Mesendoderm (in vitro differentiated cells): ENCODE measurements around the gene FOSB. TPM values are rescaled to one million over a fixed set of nuclear protein-coding genes. Genes with fewer than 3 reads are reported as not detected.
A peak's percentile ranks its signal among the peaks of the same experiment; 100 is the strongest.

ENCODE experiments used
- DNase-seq: peaks from one replicate; pipeline ENCODE4 v3.0.0; 2013
- H2AK5ac ChIP-seq: 2 replicates; pipeline ENCODE4 v1.6.1; 2013; ENCODE audit warnings: low read length, inconsistent platforms
- H2BK120ac ChIP-seq: 2 replicates; pipeline ENCODE4 v1.6.1; 2013; ENCODE audit warnings: low read depth, mild to moderate bottlenecking, low read length, moderate library complexity, mixed read lengths
- H2BK15ac ChIP-seq: replicated peaks from 2 replicates; pipeline ENCODE4 v1.6.1; 2013; ENCODE audit warnings: low read depth, mild to moderate bottlenecking, moderate library complexity
- H2BK5ac ChIP-seq: 2 replicates; pipeline ENCODE4 v1.6.1; 2013; ENCODE audit warnings: low read length, inconsistent platforms
- H3K18ac ChIP-seq: 2 replicates; pipeline ENCODE4 v1.6.1; 2013; ENCODE audit warnings: mild to moderate bottlenecking, low read length, mixed read lengths
- H3K23ac ChIP-seq: one replicate; pipeline ENCODE4 v1.6.1; 2013; ENCODE audit warnings: low read length
- H3K27ac ChIP-seq: 2 replicates; pipeline ENCODE4 v1.5.1; 2013; ENCODE audit warnings: low read depth, mild to moderate bottlenecking, inconsistent platforms, low read length, moderate library complexity
- H3K27me3 ChIP-seq: 2 replicates; pipeline ENCODE4 v1.6.1; 2013; ENCODE audit warnings: low read length, control low read depth, mild to moderate bottlenecking, inconsistent platforms; ENCODE audit not compliant: insufficient read depth, poor library complexity
- H3K36me3 ChIP-seq: 2 replicates; pipeline ENCODE4 v1.6.1; 2013; ENCODE audit warnings: low read length, inconsistent platforms; ENCODE audit not compliant: control insufficient read depth, insufficient read depth
- H3K4ac ChIP-seq: one replicate; pipeline ENCODE4 v1.6.1; 2013; ENCODE audit warnings: low read depth, mild to moderate bottlenecking, low read length, moderate library complexity
- H3K4me1 ChIP-seq: 2 replicates; pipeline ENCODE4 v1.6.1; 2013; ENCODE audit warnings: low read depth, low read length, inconsistent platforms; ENCODE audit not compliant: control insufficient read depth
- H3K4me2 ChIP-seq: 2 replicates; pipeline ENCODE4 v1.6.1; 2013; ENCODE audit warnings: low read length
- H3K4me3 ChIP-seq: 2 replicates; pipeline ENCODE4 v1.5.1; 2013; ENCODE audit warnings: mild to moderate bottlenecking, low read length
- H3K56ac ChIP-seq: one replicate; pipeline ENCODE4 v1.6.1; 2013; ENCODE audit warnings: low read length
- H3K79me1 ChIP-seq: 2 replicates; pipeline ENCODE4 v1.6.1; 2013; ENCODE audit warnings: low read length, inconsistent platforms
- H3K79me2 ChIP-seq: 2 replicates; pipeline ENCODE4 v1.6.1; 2013; ENCODE audit warnings: mild to moderate bottlenecking, low read length; ENCODE audit not compliant: control insufficient read depth, insufficient read depth
- H3K9ac ChIP-seq: 2 replicates; pipeline ENCODE4 v1.6.1; 2013; ENCODE audit warnings: low read length, inconsistent platforms
- H4K5ac ChIP-seq: one replicate; pipeline ENCODE4 v1.6.1; 2013; ENCODE audit warnings: low read length
- H4K8ac ChIP-seq: one replicate; pipeline ENCODE4 v1.6.1; 2013; ENCODE audit warnings: low read depth, mild to moderate bottlenecking, control low read depth, low read length, moderate library complexity
- WGBS: extraction: QIAGEN DNeasy Blood & Tissue Kit; methylation state at CpG from one replicate; pipeline ENCODE4 v1.1.7; 2013; ENCODE audit warnings: low lambda C conversion rate, missing lambda C conversion rate; ENCODE audit not compliant: insufficient coverage; ENCODE audit errors: extremely low coverage; 5-methylcytosine and 5-hydroxymethylcytosine counted together
- polyA plus RNA-seq, 2 experiments: library from polyadenylated mRNA; stranded (reverse); fragments of 200-250 nt; gene quantifications; one replicate each; pipeline ENCODE4 v1.2.3, GENCODE V29; 2013

The FOSB gene
- polyA plus RNA-seq (2013, experiment 1 of 2) = 0.29 TPM
- polyA plus RNA-seq (2013, experiment 2 of 2) = 0.34 TPM

GRCh38 chr19:45467456-45468158, at the start of gene FOSB:
TSS of gene FOSB (plus strand) at chr19:45467996. CDS start at chr19:45468587, 591 bp downstream.
- Histone ChIP-seq H3K4ac (no peak within 1 kb of the TSS), H3K27ac (no peak within 1 kb of the TSS), H4K5ac (no peak within 1 kb of the TSS), H4K8ac (no peak within 1 kb of the TSS), H3K79me2 (no peaks in the 10 kb centered on the region), H3K56ac (peak within 1 kb of the TSS; percentile 79), H3K4me3 (peak within 1 kb of the TSS; percentile 53), H3K27me3 (no peaks in the 10 kb centered on the region), H3K79me1 (no peaks in the 10 kb centered on the region), H3K9ac (peak within 1 kb of the TSS; percentile 73), H3K4me1 (peaks cover 1% of the 10 kb centered on the region), H3K36me3 (no peaks in the 10 kb centered on the region), H3K4me2 (peak within 1 kb of the TSS; percentile 97), H2BK120ac (no peak within 1 kb of the TSS), H2BK5ac (no peak within 1 kb of the TSS), H2BK15ac (no peak within 1 kb of the TSS), H3K18ac (no peak within 1 kb of the TSS), H3K23ac (peak within 1 kb of the TSS; percentile 85), H2AK5ac (no peak within 1 kb of the TSS)
- WGBS = no CpG with 5 or more reads among the region's 56 CpGs
- peak; percentile 96 for DNase-seq

- no peak overlapping the region for H4K8ac ChIP-seq
- peaks cover 1% of the 10 kb centered on the region for H3K36me3 ChIP-seq
- H3K27ac ChIP-seq = no peak overlapping the region
- no CpG with 5 or more reads among the region's 9 CpGs for WGBS
- no peak overlapping the region for H2BK15ac ChIP-seq
- peaks cover 5% of the 10 kb centered on the region for H3K79me1 ChIP-seq
- H3K4me3 ChIP-seq = no peak overlapping the region
- no peak overlapping the region for H3K23ac ChIP-seq
- H3K79me2 ChIP-seq = peaks cover 2% of the 10 kb centered on the region
- no peak overlapping the region for H2BK5ac ChIP-seq
- H3K18ac ChIP-seq = no peak overlapping the region
- H3K4me2 ChIP-seq = no peak overlapping the region
- peaks cover 2% of the 10 kb centered on the region for H3K4me1 ChIP-seq
- H3K56ac ChIP-seq = no peak overlapping the region
- H3K9ac ChIP-seq = no peak overlapping the region
- no peak for DNase-seq
- H4K5ac ChIP-seq = no peak overlapping the region
- H3K4ac ChIP-seq = no peak overlapping the region
- no peak overlapping the region for H2BK120ac ChIP-seq
- H2AK5ac ChIP-seq = no peak overlapping the region
- no peaks in the 10 kb centered on the region for H3K27me3 ChIP-seq
Observed at GRCh38 chr19:45418802-45419201, 49.0 kb upstream of the FOSB start.

GRCh38 chr19:45419396-45419795, 48.4 kb upstream of the FOSB start:
- Histone ChIP-seq H3K4ac (no peak overlapping the region), H3K27me3 (no peaks in the 10 kb centered on the region), H3K4me2 (no peak overlapping the region), H2BK120ac (no peak overlapping the region), H4K5ac (no peak overlapping the region), H3K4me3 (no peak overlapping the region), H3K27ac (no peak overlapping the region), H3K23ac (no peak overlapping the region), H3K36me3 (peaks cover 1% of the 10 kb centered on the region), H2AK5ac (no peak overlapping the region), H4K8ac (no peak overlapping the region), H2BK5ac (no peak overlapping the region), H2BK15ac (no peak overlapping the region), H3K9ac (no peak overlapping the region), H3K79me2 (peaks cover 2% of the 10 kb centered on the region), H3K56ac (no peak overlapping the region), H3K79me1 (peaks cover 5% of the 10 kb centered on the region), H3K4me1 (peaks cover 2% of the 10 kb centered on the region), H3K18ac (no peak overlapping the region)
- DNase-seq = no peak
- no CpG with 5 or more reads among the region's 4 CpGs for WGBS

- H3K23ac ChIP-seq = no peak overlapping the region
- H4K5ac ChIP-seq = no peak overlapping the region
- no peak overlapping the region for H3K9ac ChIP-seq
- no peak overlapping the region for H3K4me2 ChIP-seq
- H3K79me1 ChIP-seq = peaks cover 5% of the 10 kb centered on the region
- H2BK5ac ChIP-seq = no peak overlapping the region
- WGBS = no CpG with 5 or more reads among the region's 3 CpGs
- H3K4me1 ChIP-seq = peaks cover 2% of the 10 kb centered on the region
- peaks cover 1% of the 10 kb centered on the region for H3K36me3 ChIP-seq
- H3K4ac ChIP-seq = no peak overlapping the region
- no peak overlapping the region for H4K8ac ChIP-seq
- no peak for DNase-seq
- no peak overlapping the region for H3K27ac ChIP-seq
- H2BK120ac ChIP-seq = no peak overlapping the region
- no peaks in the 10 kb centered on the region for H3K27me3 ChIP-seq
- no peak overlapping the region for H2BK15ac ChIP-seq
- no peak overlapping the region for H2AK5ac ChIP-seq
- H3K18ac ChIP-seq = no peak overlapping the region
- H3K79me2 ChIP-seq = peaks cover 2% of the 10 kb centered on the region
- H3K56ac ChIP-seq = no peak overlapping the region
- H3K4me3 ChIP-seq = no peak overlapping the region
Observed at GRCh38 chr19:45419895-45420294, 47.9 kb upstream of the FOSB start.

- Histone ChIP-seq H3K56ac (no peak overlapping the region), H2AK5ac (no peak overlapping the region), H3K27ac (no peak overlapping the region), H3K4ac (no peak overlapping the region), H3K9ac (no peak overlapping the region), H3K36me3 (peaks cover 1% of the 10 kb centered on the region), H2BK15ac (no peak overlapping the region), H3K4me1 (peaks cover 2% of the 10 kb centered on the region), H3K79me2 (peaks cover 2% of the 10 kb centered on the region), H2BK120ac (no peak overlapping the region), H4K8ac (no peak overlapping the region), H3K18ac (no peak overlapping the region), H3K23ac (no peak overlapping the region), H4K5ac (no peak overlapping the region), H3K27me3 (no peaks in the 10 kb centered on the region), H2BK5ac (no peak overlapping the region), H3K79me1 (peaks cover 5% of the 10 kb centered on the region), H3K4me3 (no peak overlapping the region), H3K4me2 (no peak overlapping the region)
- no peak for DNase-seq
- WGBS = no CpG with 5 or more reads among the region's 10 CpGs
Observed at GRCh38 chr19:45420356-45420755, 47.4 kb upstream of the FOSB start.

- H3K79me1 ChIP-seq = peaks cover 5% of the 10 kb centered on the region
- H3K4me3 ChIP-seq = no peak overlapping the region
- H3K36me3 ChIP-seq = peaks cover 1% of the 10 kb centered on the region
- no peak overlapping the region for H2BK15ac ChIP-seq
- no peak overlapping the region for H3K18ac ChIP-seq
- peaks cover 2% of the 10 kb centered on the region for H3K4me1 ChIP-seq
- no peak overlapping the region for H2BK120ac ChIP-seq
- no peak overlapping the region for H4K8ac ChIP-seq
- H3K56ac ChIP-seq = no peak overlapping the region
- no peaks in the 10 kb centered on the region for H3K27me3 ChIP-seq
- DNase-seq = no peak
- no peak overlapping the region for H3K4ac ChIP-seq
- no peak overlapping the region for H3K9ac ChIP-seq
- H3K23ac ChIP-seq = no peak overlapping the region
- H3K79me2 ChIP-seq = peaks cover 2% of the 10 kb centered on the region
- H2AK5ac ChIP-seq = no peak overlapping the region
- no peak overlapping the region for H3K27ac ChIP-seq
- no peak overlapping the region for H2BK5ac ChIP-seq
- H3K4me2 ChIP-seq = no peak overlapping the region
- H4K5ac ChIP-seq = no peak overlapping the region
- no CpG with 5 or more reads among the region's 6 CpGs for WGBS
Observed at GRCh38 chr19:45420871-45421270, 46.9 kb upstream of the FOSB start.
